ENCODE data around the gene CTIF.
"Not testable (repeated sequence)": the region's sequence is repeated elsewhere in the genome, so short reads cannot be mapped to it uniquely, and the experiment has no call there.

Gene CTIF

GRCh38 chr18:48697441-48697840 is 158.6 kb downstream of the CTIF start:
- in situ Hi-C loops (cut with HindIII; ENCODE audit: low sequenced_read_pairs), result loop anchor here (10.0 to 25.0 kb wide), 3 partner anchors 227 to 747 kb away; no protein-coding TSS in a partner anchor

GRCh38 chr18:48698707-48699106 is 159.9 kb downstream of the CTIF start:
- in situ Hi-C loops (cut with HindIII; ENCODE audit: low sequenced_read_pairs), result loop anchor here (10.0 to 25.0 kb wide), 3 partner anchors 226 to 746 kb away; no protein-coding TSS in a partner anchor

DNA sequence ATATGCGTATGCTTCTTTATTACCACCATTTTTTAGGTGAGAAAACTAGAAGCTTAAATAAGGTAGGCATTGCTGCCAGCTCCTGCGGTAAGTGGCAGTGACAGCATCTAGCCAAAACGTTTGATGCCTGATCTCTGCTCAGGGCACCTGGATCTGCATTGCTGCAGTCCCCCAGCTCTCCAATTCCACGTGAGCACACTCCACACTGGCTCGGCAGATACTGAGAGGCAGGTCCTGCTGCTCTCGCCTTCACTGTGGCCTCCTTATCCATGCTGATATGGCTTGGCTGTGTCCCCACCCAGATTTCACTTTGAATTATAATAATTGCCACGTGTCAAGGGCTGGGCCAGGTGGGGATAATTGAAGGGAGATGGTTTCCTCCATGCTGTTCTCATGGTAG is 160.9 kb downstream of the CTIF start:
- in situ Hi-C loops (cut with HindIII; ENCODE audit: low sequenced_read_pairs), result loop anchor here (10.0 to 25.0 kb wide), 3 partner anchors 225 to 745 kb away; no protein-coding TSS in a partner anchor

DNA sequence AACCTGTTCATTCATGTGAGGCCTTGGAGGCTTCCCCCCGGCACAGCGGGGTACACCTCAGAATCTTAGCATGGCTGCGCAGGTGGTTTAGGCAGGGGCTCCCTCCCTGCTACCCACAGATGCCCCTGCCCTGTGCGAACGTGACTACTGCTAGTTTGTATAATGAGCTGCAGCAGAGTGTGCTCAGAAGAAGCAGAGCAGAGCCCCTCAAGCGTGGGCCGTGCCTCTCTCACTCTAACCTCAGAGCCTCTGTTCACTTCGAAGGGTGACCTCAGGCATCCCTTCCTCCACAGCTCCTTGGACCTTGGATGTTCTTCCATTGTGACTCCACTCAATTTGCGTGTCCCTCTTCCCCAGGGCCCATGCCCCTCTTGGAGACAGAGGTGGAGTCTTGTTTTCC is 161.6 kb downstream of the CTIF start:
- in situ Hi-C loops (cut with HindIII; ENCODE audit: low sequenced_read_pairs), result no loop called here

DNA sequence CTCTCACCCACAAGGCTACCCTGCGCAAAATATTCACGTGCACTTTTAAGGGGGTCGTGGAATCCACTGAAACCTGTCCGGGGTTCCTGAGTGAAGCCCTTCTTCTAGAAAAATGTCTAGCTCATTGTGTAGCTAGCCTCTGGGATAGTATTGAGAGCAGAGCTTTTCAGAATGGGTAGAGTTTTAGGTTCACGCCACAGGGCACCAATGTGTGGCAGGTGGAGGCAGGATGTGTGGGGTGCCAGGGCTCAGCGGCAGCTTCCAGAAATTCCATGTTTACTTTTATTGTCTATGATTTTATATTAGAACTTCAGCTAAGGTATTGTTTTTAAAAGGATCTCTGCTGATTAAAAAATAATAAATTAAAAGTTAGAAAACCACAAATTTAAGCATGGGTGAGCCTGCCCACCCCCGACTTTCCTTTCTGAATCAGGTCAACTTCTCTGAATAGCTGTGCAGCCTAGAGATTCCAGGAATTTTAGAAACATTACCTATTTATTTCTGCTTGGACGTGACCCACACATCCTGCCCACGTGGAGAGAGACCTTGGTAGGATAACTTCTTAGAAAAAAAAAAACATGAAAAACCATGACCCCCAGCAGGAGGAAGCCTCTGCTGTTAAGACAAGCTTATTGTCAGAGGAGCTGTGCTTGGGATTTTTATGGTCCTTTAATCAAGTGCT is 163.7 kb downstream of the CTIF start:
- in situ Hi-C loops (cut with HindIII; ENCODE audit: low sequenced_read_pairs), result no loop called here

- in situ Hi-C loops (cut with HindIII; ENCODE audit: low sequenced_read_pairs), result no loop called here
Measured at GRCh38 chr18:48703028-48703386, 164.2 kb downstream of the CTIF start.

- in situ Hi-C loops (cut with HindIII; ENCODE audit: low sequenced_read_pairs), result no loop called here
Measured at GRCh38 chr18:48703418-48703817, 164.6 kb downstream of the CTIF start.

DNA sequence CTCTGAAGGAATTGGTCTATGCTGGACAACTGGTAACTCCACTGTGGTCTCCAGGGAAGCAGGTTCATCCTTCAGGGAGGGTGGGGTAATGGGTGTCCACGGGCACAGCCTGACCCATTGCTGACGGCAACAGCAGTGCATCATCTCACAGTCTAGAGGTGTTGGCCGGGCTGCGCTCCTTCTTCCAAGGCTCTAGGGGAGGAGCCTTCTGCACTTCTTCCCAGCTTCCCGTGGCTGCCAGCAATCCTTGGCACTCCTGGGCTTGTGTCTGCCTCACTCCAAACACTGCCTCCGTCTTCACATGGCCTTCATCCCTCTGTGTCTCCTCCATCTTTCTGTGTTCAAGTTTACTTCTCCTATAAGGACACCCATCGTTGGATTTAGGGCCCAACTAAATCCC is 166.2 kb downstream of the CTIF start:
- in situ Hi-C loops (cut with HindIII; ENCODE audit: low sequenced_read_pairs), result no loop called here

- in situ Hi-C loops (cut with HindIII; ENCODE audit: low sequenced_read_pairs), result no loop called here
Measured at GRCh38 chr18:48705531-48705930, 166.7 kb downstream of the CTIF start.

DNA sequence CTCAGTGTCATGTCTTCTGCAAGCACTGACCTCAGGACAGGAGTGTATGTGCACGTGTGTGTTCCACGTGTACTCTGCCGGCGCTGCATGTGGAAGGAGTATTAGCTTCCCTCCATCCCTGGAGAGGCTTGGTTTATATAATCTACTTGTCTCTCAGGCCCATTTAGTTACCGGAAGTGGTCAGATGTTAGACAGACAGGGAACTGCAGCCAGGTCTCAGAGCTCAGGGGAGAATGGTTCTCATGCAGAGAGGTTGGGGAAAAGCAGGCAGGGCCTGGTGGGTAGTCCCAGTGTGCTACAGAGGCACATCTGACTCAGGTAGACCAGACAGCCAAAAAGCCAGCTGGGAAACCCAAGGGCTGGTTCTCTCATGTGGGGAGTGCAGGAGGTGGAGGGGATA is 167.9 kb downstream of the CTIF start:
- in situ Hi-C loops (cut with HindIII; ENCODE audit: low sequenced_read_pairs), result no loop called here

DNA sequence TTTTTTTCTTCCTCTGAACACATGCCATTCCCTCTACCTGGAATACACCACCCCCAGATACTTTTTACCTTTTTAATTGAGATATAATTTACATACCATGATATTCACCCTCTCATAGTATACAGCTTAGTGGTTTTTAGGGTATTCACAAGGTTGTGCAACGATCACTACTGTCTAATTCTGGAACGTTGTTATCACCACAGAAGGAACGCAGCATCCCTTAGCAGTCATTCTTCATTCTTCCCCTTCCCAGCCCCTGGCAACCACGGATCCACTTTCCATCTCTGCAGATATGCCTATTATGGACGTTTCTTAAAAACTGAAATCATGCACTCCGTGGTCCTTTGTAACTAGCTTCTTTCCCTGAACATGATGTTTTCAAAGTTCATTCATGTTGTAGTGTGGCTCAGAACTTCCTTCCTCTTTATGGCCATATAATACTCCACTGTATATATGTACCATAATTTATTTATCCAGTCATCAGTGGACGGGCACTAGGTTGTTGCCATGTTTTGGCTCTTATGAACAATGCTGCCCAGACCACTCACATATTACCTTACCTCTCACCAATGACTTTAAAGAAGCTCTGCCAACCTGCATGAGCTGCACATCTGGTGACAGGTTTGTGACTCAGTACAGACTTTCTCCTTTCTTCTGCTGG is 168.9 kb downstream of the CTIF start:
- in situ Hi-C loops (cut with HindIII; ENCODE audit: low sequenced_read_pairs), result no loop called here

DNA sequence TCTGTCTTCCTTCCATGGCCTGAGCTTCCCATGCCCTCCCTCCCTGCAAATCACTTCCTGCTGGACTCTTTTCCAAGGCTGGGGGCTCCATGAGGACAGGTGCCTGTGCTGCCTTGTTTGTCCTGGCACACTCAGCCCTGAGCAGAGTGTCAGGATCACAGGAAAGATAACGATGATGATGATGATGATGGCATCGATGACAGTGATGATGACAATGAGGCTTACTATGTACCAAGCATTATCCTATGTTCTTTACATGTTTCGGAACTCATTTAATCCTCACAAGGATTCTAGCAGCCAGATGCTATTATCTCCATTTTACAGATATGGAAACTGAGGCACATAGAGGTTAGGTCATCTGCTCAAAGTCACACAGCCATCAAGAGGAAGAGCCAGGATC is 170.0 kb downstream of the CTIF start:
- in situ Hi-C loops (cut with HindIII; ENCODE audit: low sequenced_read_pairs), result no loop called here

- in situ Hi-C loops (cut with HindIII; ENCODE audit: low sequenced_read_pairs), result no loop called here
Measured at GRCh38 chr18:48709371-48710062, 170.7 kb downstream of the CTIF start.

DNA sequence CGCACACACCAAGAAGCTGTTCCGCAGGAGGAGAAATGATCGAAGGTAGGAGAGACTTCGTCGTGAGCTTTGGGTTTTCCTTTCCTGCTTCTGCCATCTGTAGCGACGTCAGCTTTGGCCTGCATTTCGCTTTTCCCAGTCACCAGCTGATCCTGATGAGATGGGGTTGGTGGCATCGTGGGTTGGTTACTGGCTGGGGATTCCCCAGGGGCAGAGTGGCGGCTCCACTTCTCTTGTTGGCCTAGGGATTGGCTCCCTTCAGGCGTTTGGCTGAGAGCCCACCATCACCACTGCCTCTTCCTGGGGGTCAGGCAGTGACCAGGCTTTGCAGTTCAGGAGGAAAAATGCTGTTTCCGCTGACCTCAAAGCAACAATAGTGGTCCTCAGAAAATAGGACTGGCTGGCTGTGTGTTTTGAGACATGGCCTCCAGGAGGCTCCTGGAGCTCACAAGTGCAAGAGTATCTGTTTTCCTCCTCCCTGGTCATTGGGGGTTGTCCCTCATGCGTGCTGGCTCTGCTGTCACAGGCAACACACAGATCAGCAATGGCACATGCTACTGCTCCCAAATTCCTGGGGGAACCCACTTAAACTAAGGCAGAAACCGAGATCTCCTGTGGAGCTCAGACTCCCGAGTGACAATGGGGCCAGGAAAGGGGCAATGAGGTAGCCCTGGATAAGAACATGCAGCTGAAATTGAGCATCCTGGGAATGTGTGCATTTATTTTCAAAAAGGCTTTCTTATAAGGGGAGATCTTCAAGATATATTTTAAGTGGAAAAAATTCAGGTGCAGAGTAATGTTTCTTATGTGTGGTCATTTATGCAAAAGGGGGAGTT is 173.0 kb downstream of the CTIF start:
- in situ Hi-C loops (cut with HindIII; ENCODE audit: low sequenced_read_pairs), result no loop called here

GRCh38 chr18:48713309-48713708 is 174.5 kb downstream of the CTIF start:
- in situ Hi-C loops (cut with HindIII; ENCODE audit: low sequenced_read_pairs), result no loop called here

- in situ Hi-C loops (cut with HindIII; ENCODE audit: low sequenced_read_pairs), result no loop called here
Measured at GRCh38 chr18:48714873-48715272, 176.0 kb downstream of the CTIF start.

DNA sequence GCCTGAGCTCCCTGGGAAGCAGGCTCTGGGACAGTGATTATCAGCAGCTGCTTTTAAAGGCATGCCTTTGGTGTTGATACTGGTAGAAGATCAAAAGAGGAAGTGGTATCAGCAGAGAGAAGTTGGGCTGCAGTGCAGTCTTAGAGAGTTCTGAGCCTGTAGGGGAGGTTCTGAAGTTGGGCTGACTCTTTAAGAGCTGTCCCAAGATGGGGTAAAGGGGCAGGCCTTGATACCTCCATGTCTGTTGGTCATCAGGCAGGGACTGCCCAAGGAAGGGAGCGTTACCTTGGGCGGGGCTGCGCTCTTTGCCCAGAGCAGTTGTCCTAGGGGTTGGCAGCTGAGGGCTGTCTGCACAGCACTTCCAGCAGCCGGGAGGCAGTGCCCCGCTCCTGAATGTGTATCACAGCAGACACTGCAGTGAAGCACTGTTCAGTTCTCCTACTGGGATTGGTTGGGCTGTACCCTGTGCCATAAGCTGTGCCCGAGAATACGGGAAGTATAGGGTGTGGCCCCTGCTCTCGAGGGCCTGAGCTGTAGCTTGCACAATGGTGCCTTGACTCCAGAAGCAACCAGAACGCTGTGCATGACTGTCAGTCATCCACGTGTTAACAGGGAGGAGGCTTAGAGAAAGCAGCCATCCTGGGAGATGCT is 177.0 kb downstream of the CTIF start:
- in situ Hi-C loops (cut with HindIII; ENCODE audit: low sequenced_read_pairs), result no loop called here

DNA sequence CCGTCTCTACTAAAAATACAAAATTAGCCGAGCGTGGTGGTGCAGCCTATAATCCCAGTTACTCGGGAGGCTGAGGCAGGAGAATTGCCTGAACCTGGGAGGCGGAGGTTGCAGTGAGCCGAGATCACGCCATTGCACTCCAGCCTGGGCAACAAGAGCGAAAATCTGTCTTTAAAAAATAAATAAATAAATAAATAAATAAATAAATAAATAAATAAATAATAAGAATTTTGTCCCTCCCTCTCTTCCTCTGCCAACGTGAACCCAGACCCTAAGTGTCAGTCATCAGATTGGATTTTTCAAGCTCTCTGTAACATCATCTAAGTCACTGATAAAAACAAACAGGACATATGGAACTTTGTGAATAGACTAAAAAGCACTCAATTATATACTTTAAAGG is 178.4 kb downstream of the CTIF start:
- in situ Hi-C loops (cut with HindIII; ENCODE audit: low sequenced_read_pairs), result not testable (repeated sequence)

GRCh38 chr18:48718251-48718959 is 179.6 kb downstream of the CTIF start:
- in situ Hi-C loops (cut with HindIII; ENCODE audit: low sequenced_read_pairs), result no loop called here

GRCh38 chr18:48719388-48719787 is 180.6 kb downstream of the CTIF start:
- in situ Hi-C loops (cut with HindIII; ENCODE audit: low sequenced_read_pairs), result no loop called here

Measured in DLD1 (cell line).